Measurements from ENCODE around the gene FLT3. TPM values are rescaled to one million over a fixed set of nuclear protein-coding genes. Genes with fewer than 3 reads are reported as not detected.

Gene FLT3
- polyA plus RNA-seq, 3 donors: 2.1 to 5.3 (median 3.7) TPM

DNA sequence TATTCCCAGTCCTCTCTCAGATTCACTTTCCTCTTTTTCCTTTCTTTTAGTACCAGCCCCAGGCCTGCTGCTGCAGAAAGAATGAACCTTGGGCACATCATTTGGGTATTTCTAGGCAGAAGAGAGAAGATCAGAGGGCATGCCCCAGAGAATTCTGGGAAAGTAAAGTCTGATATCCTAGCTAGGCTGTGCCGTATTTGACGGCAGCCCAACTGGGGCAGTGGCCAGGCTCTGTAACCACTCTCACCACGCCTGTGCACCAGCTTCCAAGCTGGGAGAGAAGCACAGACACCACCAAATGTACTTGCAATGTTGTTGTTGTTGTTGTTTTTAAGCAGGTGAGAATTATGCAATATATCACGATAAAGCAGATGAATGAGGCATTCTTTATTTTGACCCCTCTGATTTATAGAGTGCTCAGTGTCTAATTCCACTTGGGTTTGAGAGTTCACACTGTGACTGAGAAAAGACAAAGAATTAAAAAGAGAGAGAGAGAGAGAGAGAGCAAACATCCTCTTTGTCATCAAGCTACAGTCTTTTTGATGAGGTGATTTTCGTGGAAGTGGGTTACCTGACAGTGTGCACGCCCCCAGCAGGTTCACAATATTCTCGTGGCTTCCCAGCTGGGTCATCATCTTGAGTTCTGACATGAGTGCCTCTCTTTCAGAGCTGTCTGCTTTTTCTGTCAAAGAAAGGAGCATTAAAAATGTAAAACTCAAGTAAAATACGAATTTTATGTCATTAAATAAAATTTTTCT, 72.6 kb downstream of the FLT3 start:
- Mint-ChIP-seq H3K9me3 (no peaks in the 10 kb centered on the region), H3K36me3 (peaks cover 13 to 32% of the 10 kb centered on the region in 2 donors), H3K27me3 (ENCODE audit: low read depth in 3 of 3) (peaks cover 0 to 2% (median 0%) of the 10 kb centered on the region in 3 donors), H3K4me1 (peaks cover 19% of the 10 kb centered on the region), H3K4me3 (no peak overlapping the region), H3K27ac (peak overlapping the region in 1 of 7 donors; percentile 15)
- no peak for DNase-seq
- Histone ChIP-seq H3K36me3 (replicated peaks in 1 of 2; ENCODE audit: control insufficient read depth in 1 of 2, insufficient read depth in 2 of 2, low read length in 2 of 2) (peaks cover 8 to 47% of the 10 kb centered on the region in 2 donors), H3K4me3 (replicated peaks in 1 of 3; ENCODE audit: low read depth in 2 of 3, low read length in 3 of 3) (no peak overlapping the region), H3K79me2 (ENCODE audit: insufficient read depth, low read length) (no peaks in the 10 kb centered on the region), H3K9me3 (replicated peaks in 1 of 2; ENCODE audit: control insufficient read depth in 1 of 2, insufficient read depth in 1 of 2, low read length in 2 of 2) (no peaks in the 10 kb centered on the region), H3K27me3 (ENCODE audit: control insufficient read depth in 2 of 2, insufficient read depth in 2 of 2, low read length in 2 of 2) (no peaks in the 10 kb centered on the region), H3K9ac (ENCODE audit: insufficient read depth, low read length, poor library complexity, severe bottlenecking) (no peak overlapping the region), H3K4me1 (ENCODE audit: control insufficient read depth in 1 of 2, insufficient read depth in 2 of 2, low read length in 2 of 2) (peaks cover 21 to 22% of the 10 kb centered on the region in 2 donors), H2AFZ (ENCODE audit: insufficient read depth, low read depth, low read length, poor library complexity, severe bottlenecking) (no peak overlapping the region), H4K20me1 (ENCODE audit: insufficient read depth, low read length) (no peaks in the 10 kb centered on the region), H3K4me2 (replicated peaks; ENCODE audit: extremely low read depth, low read length, poor library complexity, severe bottlenecking) (no peak overlapping the region), H3K27ac (ENCODE audit: low read depth in 1 of 2, low read length in 2 of 2) (no peak overlapping the region)
- intact Hi-C loops (cut with micrococcal nuclease): no loop called here
- TF ChIP-seq, protein P1, sequence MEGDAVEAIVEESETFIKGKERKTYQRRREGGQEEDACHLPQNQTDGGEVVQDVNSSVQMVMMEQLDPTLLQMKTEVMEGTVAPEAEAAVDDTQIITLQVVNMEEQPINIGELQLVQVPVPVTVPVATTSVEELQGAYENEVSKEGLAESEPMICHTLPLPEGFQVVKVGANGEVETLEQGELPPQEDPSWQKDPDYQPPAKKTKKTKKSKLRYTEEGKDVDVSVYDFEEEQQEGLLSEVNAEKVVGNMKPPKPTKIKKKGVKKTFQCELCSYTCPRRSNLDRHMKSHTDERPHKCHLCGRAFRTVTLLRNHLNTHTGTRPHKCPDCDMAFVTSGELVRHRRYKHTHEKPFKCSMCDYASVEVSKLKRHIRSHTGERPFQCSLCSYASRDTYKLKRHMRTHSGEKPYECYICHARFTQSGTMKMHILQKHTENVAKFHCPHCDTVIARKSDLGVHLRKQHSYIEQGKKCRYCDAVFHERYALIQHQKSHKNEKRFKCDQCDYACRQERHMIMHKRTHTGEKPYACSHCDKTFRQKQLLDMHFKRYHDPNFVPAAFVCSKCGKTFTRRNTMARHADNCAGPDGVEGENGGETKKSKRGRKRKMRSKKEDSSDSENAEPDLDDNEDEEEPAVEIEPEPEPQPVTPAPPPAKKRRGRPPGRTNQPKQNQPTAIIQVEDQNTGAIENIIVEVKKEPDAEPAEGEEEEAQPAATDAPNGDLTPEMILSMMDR (IDR thresholded peaks at IDR 0.05): no peak
- 96% methylated on average over 3 of the region's 8 CpGs for WGBS (ENCODE audit: insufficient coverage)

DNA sequence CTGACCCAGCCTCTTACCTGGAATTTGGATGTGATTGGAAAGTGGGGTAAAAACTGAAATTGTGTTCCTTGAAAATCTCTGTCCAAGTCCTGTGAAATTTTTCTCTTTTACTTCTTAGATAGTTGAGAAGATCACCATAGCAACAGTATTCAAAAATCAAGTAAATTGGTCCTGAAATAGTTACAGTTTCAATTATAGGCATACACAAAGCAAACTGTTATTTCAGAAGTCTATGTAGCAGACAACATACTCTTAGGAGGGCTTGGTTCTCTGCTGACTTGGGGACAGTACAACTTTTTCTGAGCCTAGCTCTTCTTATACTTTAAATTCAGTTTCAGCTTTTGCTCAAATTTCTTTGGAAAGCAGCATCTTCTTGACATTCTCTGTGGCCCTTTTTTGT, 73.3 kb downstream of the FLT3 start:
- Histone ChIP-seq H3K79me2 (ENCODE audit: insufficient read depth, low read length) (no peaks in the 10 kb centered on the region), H3K27ac (ENCODE audit: low read depth in 1 of 2, low read length in 2 of 2) (no peak overlapping the region), H3K36me3 (replicated peaks in 1 of 2; ENCODE audit: control insufficient read depth in 1 of 2, insufficient read depth in 2 of 2, low read length in 2 of 2) (peaks cover 10 to 54% of the 10 kb centered on the region in 2 donors), H4K20me1 (ENCODE audit: insufficient read depth, low read length) (no peaks in the 10 kb centered on the region), H3K9me3 (replicated peaks in 1 of 2; ENCODE audit: control insufficient read depth in 1 of 2, insufficient read depth in 1 of 2, low read length in 2 of 2) (no peaks in the 10 kb centered on the region), H2AFZ (ENCODE audit: insufficient read depth, low read depth, low read length, poor library complexity, severe bottlenecking) (no peak overlapping the region), H3K4me2 (replicated peaks; ENCODE audit: extremely low read depth, low read length, poor library complexity, severe bottlenecking) (no peak overlapping the region), H3K27me3 (ENCODE audit: control insufficient read depth in 2 of 2, insufficient read depth in 2 of 2, low read length in 2 of 2) (no peaks in the 10 kb centered on the region), H3K4me3 (replicated peaks in 1 of 3; ENCODE audit: low read depth in 2 of 3, low read length in 3 of 3) (no peak overlapping the region), H3K9ac (ENCODE audit: insufficient read depth, low read length, poor library complexity, severe bottlenecking) (no peak overlapping the region), H3K4me1 (ENCODE audit: control insufficient read depth in 1 of 2, insufficient read depth in 2 of 2, low read length in 2 of 2) (peaks cover 14% of the 10 kb centered on the region in 2 donors)
- H3K27ac Mint-ChIP-seq: peak overlapping the region in 1 of 7 donors; percentile 54
- no peak overlapping the region for H3K4me3 Mint-ChIP-seq
- H3K36me3 Mint-ChIP-seq: peaks cover 17 to 34% of the 10 kb centered on the region in 2 donors
- TF ChIP-seq, protein P1 (IDR thresholded peaks at IDR 0.05): no peak
- H3K27me3 Mint-ChIP-seq (ENCODE audit: low read depth in 3 of 3): peaks cover 0 to 2% (median 0%) of the 10 kb centered on the region in 3 donors
- peaks cover 12% of the 10 kb centered on the region for H3K4me1 Mint-ChIP-seq
- H3K9me3 Mint-ChIP-seq: no peaks in the 10 kb centered on the region
- intact Hi-C loops (cut with micrococcal nuclease): no loop called here
- no peak for DNase-seq
